ENCODE results near the gene SPTB.

SPTB gene

GRCh38 chr14:64726585-64726890 is 153.2 kb downstream of the SPTB start:
- H3K4me1 ChIP-seq: peaks cover 9% of the 10 kb centered on the region

GRCh38 chr14:64725879-64726584 is 153.7 kb downstream of the SPTB start:
- Histone ChIP-seq H3K4me2 (ENCODE audit: low read length) (no peak overlapping the region), H3K9me3 (ENCODE audit: control insufficient read depth, low read length) (no peaks in the 10 kb centered on the region), H3K27ac (no peak overlapping the region), H3K9ac (no peak overlapping the region), H3K4me3 (ENCODE audit: low read depth, low read length) (no peak overlapping the region), H3K79me2 (peaks cover 61% of the 10 kb centered on the region), H2AFZ (no peak overlapping the region), H3K4me1 (peaks cover 14% of the 10 kb centered on the region), H3K36me3 (ENCODE audit: control insufficient read depth, insufficient read depth, low read length) (no peaks in the 10 kb centered on the region), H3K27me3 (ENCODE audit: control insufficient read depth, insufficient read depth, low read length) (no peaks in the 10 kb centered on the region)
- TF ChIP-seq CTCF (IDR thresholded peaks at IDR 0.05): no peak

More at GRCh38 chr14:64726585-64726890, 153.2 kb downstream of the SPTB start:
- Histone ChIP-seq H3K27me3 (ENCODE audit: control insufficient read depth, insufficient read depth, low read length) (no peaks in the 10 kb centered on the region), H3K27ac (no peak overlapping the region), H3K36me3 (ENCODE audit: control insufficient read depth, insufficient read depth, low read length) (no peaks in the 10 kb centered on the region), H2AFZ (no peak overlapping the region), H3K4me2 (ENCODE audit: low read length) (no peak overlapping the region), H3K9me3 (ENCODE audit: control insufficient read depth, low read length) (no peaks in the 10 kb centered on the region), H3K4me3 (ENCODE audit: low read depth, low read length) (no peak overlapping the region), H3K79me2 (peaks cover 56% of the 10 kb centered on the region), H3K9ac (no peak overlapping the region)
- no peak for TF ChIP-seq CTCF (IDR thresholded peaks at IDR 0.05)

- Histone ChIP-seq H3K9ac (no peak overlapping the region), H3K79me2 (peaks cover 68% of the 10 kb centered on the region), H3K27ac (no peak overlapping the region), H3K4me1 (peaks cover 17% of the 10 kb centered on the region), H2AFZ (no peak overlapping the region), H3K4me2 (ENCODE audit: low read length) (no peak overlapping the region), H3K9me3 (ENCODE audit: control insufficient read depth, low read length) (no peaks in the 10 kb centered on the region), H3K4me3 (ENCODE audit: low read depth, low read length) (no peak overlapping the region), H3K27me3 (ENCODE audit: control insufficient read depth, insufficient read depth, low read length) (no peaks in the 10 kb centered on the region), H3K36me3 (ENCODE audit: control insufficient read depth, insufficient read depth, low read length) (no peaks in the 10 kb centered on the region)
- no peak for TF ChIP-seq CTCF (IDR thresholded peaks at IDR 0.05)
Observed at GRCh38 chr14:64725261-64725815, 154.4 kb downstream of the SPTB start.

- H3K9ac ChIP-seq: no peak overlapping the region
- H3K4me2 ChIP-seq (ENCODE audit: low read length): no peak overlapping the region
- no peak overlapping the region for H3K27ac ChIP-seq
- no peak overlapping the region for H3K4me3 ChIP-seq (ENCODE audit: low read depth, low read length)
- H3K36me3 ChIP-seq (ENCODE audit: control insufficient read depth, insufficient read depth, low read length): no peaks in the 10 kb centered on the region
- H3K9me3 ChIP-seq (ENCODE audit: control insufficient read depth, low read length): no peaks in the 10 kb centered on the region
- no peaks in the 10 kb centered on the region for H3K27me3 ChIP-seq (ENCODE audit: control insufficient read depth, insufficient read depth, low read length)
- peaks cover 22% of the 10 kb centered on the region for H3K4me1 ChIP-seq
- no peak overlapping the region for H2AFZ ChIP-seq
- peaks cover 76% of the 10 kb centered on the region for H3K79me2 ChIP-seq
- no peak for TF ChIP-seq CTCF (IDR thresholded peaks at IDR 0.05)
Observed at GRCh38 chr14:64724578-64724930, 155.2 kb downstream of the SPTB start.

Measured in parathyroid adenoma (tissue), 2 donors.